Measurements from ENCODE around the gene EBP. TPM values are rescaled to one million over a fixed set of nuclear protein-coding genes. Genes with fewer than 3 reads are reported as not detected.

EBP gene
- total RNA-seq, 1 donor from 2014 or later, result 60.0 TPM

GRCh38 chrX:48576108-48576507, 54.5 kb downstream of the EBP start:
- DNase-seq (ENCODE audit: low spot score), result no peak

Other genes starting within 250 kb of the EBP start
- not detected for gene SSX3, start 165.1 kb upstream of the EBP start, total RNA-seq
- not detected for gene SSX4, start 138.3 kb upstream of the EBP start, total RNA-seq
- gene SSX4B, start 109.8 kb upstream of the EBP start, total RNA-seq, result not detected
- 25.3 TPM for gene SLC38A5, start 51.5 kb upstream of the EBP start, total RNA-seq
- 42.7 TPM for gene FTSJ1, start 45.6 kb upstream of the EBP start, total RNA-seq
- 12.7 TPM for gene PORCN, start 12.8 kb upstream of the EBP start, total RNA-seq
- gene TBC1D25, start 17.9 kb downstream of the EBP start, total RNA-seq, result 12.2 TPM
- 364 TPM for gene RBM3, start 52.7 kb downstream of the EBP start, total RNA-seq
- gene WDR13, start 75.7 kb downstream of the EBP start, total RNA-seq, result 127 TPM
- gene WAS, start 162.0 kb downstream of the EBP start, total RNA-seq, result 4.8 TPM
- 4.1 TPM for gene SUV39H1, start 174.9 kb downstream of the EBP start, total RNA-seq
- gene GLOD5, start 239.9 kb downstream of the EBP start, total RNA-seq, result not detected